ENCODE measurements around the gene NXN.

DNA sequence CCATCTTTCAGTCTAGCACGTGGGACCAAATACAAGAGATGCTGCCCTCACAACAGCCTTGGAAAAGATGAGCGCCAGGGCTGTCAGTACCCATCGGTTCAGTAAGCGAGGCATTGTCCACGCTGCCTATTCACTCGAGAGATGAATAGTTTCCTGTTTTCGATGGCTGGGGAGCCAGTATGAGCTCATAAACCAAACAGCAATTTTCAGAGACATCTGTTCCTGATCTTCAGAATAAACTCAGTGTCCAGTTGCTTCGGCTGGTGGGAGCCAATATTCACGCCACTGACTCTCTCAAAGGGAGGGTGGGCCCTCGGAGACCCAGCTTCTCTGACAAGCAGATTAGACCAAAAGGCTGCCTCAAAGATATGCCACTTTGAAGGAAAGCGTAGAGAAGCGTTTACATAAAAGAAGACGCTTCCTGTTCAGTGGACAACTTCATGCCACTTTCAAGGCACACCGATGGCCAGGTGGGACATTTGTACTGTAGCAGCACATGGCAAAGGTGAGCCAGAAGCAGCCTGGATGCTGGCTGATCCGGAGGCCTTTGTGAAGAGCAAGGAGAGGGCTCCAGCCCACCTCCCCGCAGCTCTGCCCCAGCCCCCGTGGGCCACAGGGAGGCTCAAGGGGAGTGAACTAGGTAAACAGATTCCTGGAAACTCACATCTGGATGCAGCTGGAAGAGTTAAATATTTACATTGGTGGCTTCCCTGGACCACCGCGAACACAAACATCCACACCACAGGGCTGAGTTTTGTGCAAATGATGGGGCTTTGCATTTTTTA is 23.4 kb upstream of the NXN start:
- TF ChIP-seq, protein P1, sequence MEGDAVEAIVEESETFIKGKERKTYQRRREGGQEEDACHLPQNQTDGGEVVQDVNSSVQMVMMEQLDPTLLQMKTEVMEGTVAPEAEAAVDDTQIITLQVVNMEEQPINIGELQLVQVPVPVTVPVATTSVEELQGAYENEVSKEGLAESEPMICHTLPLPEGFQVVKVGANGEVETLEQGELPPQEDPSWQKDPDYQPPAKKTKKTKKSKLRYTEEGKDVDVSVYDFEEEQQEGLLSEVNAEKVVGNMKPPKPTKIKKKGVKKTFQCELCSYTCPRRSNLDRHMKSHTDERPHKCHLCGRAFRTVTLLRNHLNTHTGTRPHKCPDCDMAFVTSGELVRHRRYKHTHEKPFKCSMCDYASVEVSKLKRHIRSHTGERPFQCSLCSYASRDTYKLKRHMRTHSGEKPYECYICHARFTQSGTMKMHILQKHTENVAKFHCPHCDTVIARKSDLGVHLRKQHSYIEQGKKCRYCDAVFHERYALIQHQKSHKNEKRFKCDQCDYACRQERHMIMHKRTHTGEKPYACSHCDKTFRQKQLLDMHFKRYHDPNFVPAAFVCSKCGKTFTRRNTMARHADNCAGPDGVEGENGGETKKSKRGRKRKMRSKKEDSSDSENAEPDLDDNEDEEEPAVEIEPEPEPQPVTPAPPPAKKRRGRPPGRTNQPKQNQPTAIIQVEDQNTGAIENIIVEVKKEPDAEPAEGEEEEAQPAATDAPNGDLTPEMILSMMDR (conservative IDR thresholded peaks at IDR 0.05), result no peak
- TF ChIP-seq ZFX (IDR thresholded peaks at IDR 0.05), result no peak

Measured in C4-2B (cell line).